NCI-H2029 treated with DMSO at 0.1 percent for 48 hours (cell line): ENCODE data around the gene HBA1.
A peak's percentile ranks its signal among the peaks of the same experiment; 100 is the strongest.
"Not testable (repeated sequence)": the region's sequence is repeated elsewhere in the genome, so short reads cannot be mapped to it uniquely, and the experiment has no call there.

Experiments
- DNase-seq: peaks from one replicate; lab custom pipeline; 2025; lab: John Stamatoyannopoulos, UW

The HBA1 gene

GRCh38 chr16:175011-175949, 1.2 kb upstream of the HBA1 start:
- no peak for DNase-seq

- not testable (repeated sequence) for DNase-seq
Observed at GRCh38 chr16:176006-176405, 474 bp upstream of the HBA1 start.

- peak; percentile 93 for DNase-seq
Observed at GRCh38 chr16:177394-177822, 928 bp downstream of the HBA1 start.

DNA sequence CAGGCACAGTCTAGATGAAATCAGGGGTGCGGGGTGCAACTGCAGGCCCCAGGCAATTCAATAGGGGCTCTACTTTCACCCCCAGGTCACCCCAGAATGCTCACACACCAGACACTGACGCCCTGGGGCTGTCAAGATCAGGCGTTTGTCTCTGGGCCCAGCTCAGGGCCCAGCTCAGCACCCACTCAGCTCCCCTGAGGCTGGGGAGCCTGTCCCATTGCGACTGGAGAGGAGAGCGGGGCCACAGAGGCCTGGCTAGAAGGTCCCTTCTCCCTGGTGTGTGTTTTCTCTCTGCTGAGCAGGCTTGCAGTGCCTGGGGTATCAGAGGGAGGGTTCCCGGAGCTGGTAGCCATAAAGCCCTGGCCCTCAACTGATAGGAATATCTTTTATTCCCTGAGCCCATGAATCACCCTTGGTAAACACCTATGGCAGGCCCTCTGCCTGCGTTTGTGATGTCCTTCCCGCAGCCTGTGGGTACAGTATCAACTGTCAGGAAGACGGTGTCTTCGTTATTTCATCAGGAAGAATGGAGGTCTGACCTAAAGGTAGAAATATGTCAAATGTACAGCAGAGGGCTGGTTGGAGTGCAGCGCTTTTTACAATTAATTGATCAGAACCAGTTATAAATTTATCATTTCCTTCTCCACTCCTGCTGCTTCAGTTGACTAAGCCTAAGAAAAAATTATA, 1.6 kb downstream of the HBA1 start:
- DNase-seq = no peak

GRCh38 chr16:178668-179015, 2.2 kb downstream of the HBA1 start:
- no peak for DNase-seq

GRCh38 chr16:179211-180092, 3.0 kb downstream of the HBA1 start:
- no peak for DNase-seq

DNA sequence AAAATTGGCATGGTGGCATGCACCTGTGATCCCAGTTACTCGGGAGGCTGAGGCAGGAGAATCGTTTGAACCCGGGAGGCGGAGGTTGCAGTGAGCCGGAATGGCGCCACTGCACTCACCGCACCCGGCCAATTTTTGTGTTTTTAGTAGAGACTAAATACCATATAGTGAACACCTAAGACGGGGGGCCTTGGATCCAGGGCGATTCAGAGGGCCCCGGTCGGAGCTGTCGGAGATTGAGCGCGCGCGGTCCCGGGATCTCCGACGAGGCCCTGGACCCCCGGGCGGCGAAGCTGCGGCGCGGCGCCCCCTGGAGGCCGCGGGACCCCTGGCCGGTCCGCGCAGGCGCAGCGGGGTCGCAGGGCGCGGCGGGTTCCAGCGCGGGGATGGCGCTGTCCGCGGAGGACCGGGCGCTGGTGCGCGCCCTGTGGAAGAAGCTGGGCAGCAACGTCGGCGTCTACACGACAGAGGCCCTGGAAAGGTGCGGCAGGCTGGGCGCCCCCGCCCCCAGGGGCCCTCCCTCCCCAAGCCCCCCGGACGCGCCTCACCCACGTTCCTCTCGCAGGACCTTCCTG, 3.7 kb downstream of the HBA1 start, which contains the start of gene HBQ1:
Gene HBQ1 (plus strand): TSS at position 359 of the 575 bp plus-strand sequence. CDS start 28 bp downstream, at position 387.
- DNase-seq = no peak

GRCh38 chr16:180681-181564, 4.4 kb downstream of the HBA1 start:
- peak; percentile 18 for DNase-seq

- no peak for DNase-seq
Observed at GRCh38 chr16:181565-182021, 5.1 kb downstream of the HBA1 start.

GRCh38 chr16:183005-183404, 6.5 kb downstream of the HBA1 start:
- no peak for DNase-seq

- DNase-seq = no peak
Observed at GRCh38 chr16:185213-185612, 8.7 kb downstream of the HBA1 start.

DNA sequence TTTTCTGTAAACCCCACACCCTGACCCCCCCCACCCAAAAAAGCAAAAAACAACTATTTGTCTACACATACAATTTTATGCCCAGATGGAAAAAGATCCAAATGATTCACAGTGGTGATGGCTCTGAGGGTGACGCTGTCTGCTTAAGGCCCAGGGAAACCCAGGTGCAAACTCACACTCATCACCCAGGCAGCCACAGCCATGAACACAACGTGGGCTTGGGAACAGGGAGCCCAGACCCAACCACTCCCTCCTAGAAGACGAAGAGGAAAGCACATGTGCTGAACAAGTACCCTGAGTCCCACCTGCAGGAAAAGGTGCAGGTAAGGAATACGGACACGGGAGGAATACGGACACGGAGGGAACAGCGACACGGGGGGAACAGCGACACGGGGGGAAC, 9.2 kb downstream of the HBA1 start:
- DNase-seq = no peak

DNA sequence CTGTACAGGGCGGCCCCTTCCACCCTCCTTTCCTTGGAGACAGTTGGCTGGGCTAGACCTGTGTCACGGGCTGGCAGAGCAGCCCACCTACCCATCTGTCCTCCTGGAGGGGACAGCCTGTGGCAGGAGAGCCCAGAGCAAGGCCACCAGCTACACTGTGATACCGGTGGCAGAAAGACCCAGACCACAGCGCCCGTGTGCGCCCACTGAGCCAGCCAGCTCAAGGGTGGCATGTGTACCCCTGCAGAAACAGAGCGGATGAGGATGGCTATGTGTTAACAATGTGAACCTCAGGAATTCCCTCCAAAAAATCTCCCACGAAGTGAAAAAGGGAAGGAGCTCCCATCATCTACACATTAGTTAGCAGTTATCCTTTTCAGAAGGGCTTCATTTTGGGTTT, 10.8 kb downstream of the HBA1 start:
- no peak for DNase-seq

DNA sequence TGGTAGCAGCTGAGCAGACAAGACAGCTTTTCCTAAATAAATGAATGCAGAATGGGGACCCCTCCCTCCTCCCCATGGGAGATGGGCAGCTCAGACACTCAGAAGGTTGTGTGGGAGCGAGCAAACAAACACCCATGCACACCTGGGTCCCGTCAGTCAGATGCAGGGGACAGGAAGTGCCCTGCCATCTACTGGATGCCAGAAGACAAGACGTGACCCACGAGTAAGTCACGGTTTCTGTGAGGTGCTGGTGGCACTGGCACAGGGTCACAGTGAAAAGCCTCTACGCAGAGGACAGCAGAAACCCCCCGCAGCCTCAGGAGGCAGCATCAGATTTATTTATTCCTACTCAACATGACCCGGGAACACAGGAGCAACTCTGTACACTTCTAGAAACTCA, 12.2 kb downstream of the HBA1 start:
- DNase-seq = no peak

GRCh38 chr16:189604-190186, 13.2 kb downstream of the HBA1 start:
- no peak for DNase-seq

GRCh38 chr16:191831-192230, 15.4 kb downstream of the HBA1 start:
- no peak for DNase-seq

DNA sequence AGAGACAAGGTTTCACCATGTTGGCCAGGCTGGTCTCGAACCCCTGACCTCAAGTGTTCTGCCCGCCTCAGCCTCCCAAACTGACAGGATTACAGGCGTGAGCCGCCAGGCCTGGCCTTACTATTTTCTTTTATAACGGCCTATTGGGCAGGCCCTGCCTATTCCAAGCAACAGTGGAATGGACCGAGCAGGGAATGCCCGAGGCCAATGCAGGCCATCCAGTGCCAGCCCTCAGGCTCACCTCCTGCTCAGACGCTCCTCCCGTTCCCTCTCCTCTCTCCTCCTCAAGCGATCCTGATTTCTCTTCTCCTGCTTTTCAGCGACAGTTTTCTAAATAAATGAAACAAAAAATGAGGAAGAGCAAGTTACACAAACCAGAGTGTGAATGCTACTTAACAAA, 16.2 kb downstream of the HBA1 start:
- DNase-seq = no peak

DNA sequence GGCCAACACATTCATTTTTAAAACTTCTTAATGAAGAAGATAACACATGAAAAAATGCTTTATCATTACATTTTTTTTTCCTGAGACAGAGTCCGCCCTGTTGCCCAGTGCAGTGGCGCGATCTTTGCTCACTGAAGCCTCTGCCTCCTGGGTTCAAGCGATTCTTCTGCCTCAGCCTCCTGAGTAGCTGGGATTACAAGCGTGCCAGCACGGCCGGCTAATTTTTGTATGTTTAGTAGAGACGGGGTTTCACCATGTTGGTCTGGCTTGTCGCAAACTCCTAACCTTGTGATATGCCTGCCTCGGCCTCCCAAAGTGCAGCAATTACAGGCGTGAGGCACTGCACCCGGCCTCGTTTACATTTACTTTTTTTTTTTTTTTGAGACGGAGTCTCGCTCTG, 17.0 kb downstream of the HBA1 start:
- no peak for DNase-seq

GRCh38 chr16:194516-194915, 18.0 kb downstream of the HBA1 start:
- no peak for DNase-seq

DNA sequence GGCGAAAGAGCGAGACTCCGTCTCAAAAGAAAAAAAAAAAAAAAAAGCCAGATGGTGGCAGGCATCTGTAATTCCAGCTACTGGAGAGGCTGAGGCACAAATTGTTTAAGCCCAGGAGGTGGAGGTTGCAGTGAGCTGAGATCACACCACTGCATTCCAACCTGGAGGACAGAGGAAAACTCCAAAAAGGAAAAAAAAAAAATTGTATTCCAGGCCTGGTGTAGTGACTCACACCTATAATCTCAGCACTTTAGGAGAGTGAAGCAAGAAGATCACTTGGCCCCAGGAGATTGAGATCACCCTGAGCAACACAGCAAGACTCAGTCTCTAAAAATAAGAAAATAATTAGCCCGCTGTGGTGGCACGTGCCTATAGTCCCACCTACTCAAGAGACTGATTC, 23.9 kb downstream of the HBA1 start:
- no peak for DNase-seq
